ENCODE results near the gene FGD2. TPM values are rescaled to one million over a fixed set of nuclear protein-coding genes. Genes with fewer than 3 reads are reported as not detected.

Gene FGD2
- total RNA-seq, 2 experiments from 2014 or later, result 0.25 to 0.48 TPM

Other genes starting within 250 kb of the FGD2 start
- 1 to 10 TPM; 1.2 to 1.7 TPM for gene CPNE5, start 166.2 kb upstream of the FGD2 start, total RNA-seq
- 10 to 100 TPM; 42.8 to 44.0 TPM for gene PPIL1, start 130.9 kb upstream of the FGD2 start, total RNA-seq
- gene C6orf89, start 119.7 kb upstream of the FGD2 start, total RNA-seq, result 10 to 100 TPM; 24.2 to 24.5 TPM
- gene PI16, start 50.9 kb upstream of the FGD2 start, total RNA-seq, result under 1 TPM; 0.24 to 0.27 TPM
- gene MTCH1, start 19.5 kb upstream of the FGD2 start, total RNA-seq, result 100 to 1,000 TPM in 1 of 2 experiments, 10 to 100 TPM in 1; 97.4 to 101 TPM
- 100 to 1,000 TPM; 226 to 227 TPM for gene PIM1, start 164.5 kb downstream of the FGD2 start, total RNA-seq